Measurements from ENCODE around the gene KIF9.
"Not testable (repeated sequence)": the region's sequence is repeated elsewhere in the genome, so short reads cannot be mapped to it uniquely, and the experiment has no call there.

Gene KIF9

GRCh38 chr3:47250309-47251060 lies 32.1 kb downstream of the KIF9 start:
- peak in 1 of 2 experiments; percentile 10 for DNase-seq

- DNase-seq = no peak
These were observed 35.2 kb downstream of the KIF9 start for GRCh38 chr3:47247131-47248064.

- DNase-seq = no peak
These were observed 37.3 kb downstream of the KIF9 start for GRCh38 chr3:47245271-47245670.

- DNase-seq = no peak
These were observed 38.0 kb downstream of the KIF9 start for GRCh38 chr3:47244531-47245100.

GRCh38 chr3:47243419-47244147 lies 39.0 kb downstream of the KIF9 start:
- no peak for DNase-seq

GRCh38 chr3:47239929-47240328 lies 42.7 kb downstream of the KIF9 start:
- DNase-seq = no peak

- no peak for DNase-seq
These were observed 44.6 kb downstream of the KIF9 start for GRCh38 chr3:47238017-47238416.

GRCh38 chr3:47228088-47228487 lies 54.5 kb downstream of the KIF9 start:
- no peak for DNase-seq

GRCh38 chr3:47227678-47228077 lies 54.9 kb downstream of the KIF9 start:
- no peak for DNase-seq

- no peak for DNase-seq
These were observed 57.2 kb downstream of the KIF9 start for GRCh38 chr3:47225310-47225906.

GRCh38 chr3:47223755-47224154 lies 58.8 kb downstream of the KIF9 start:
- DNase-seq = no peak

- no peak for DNase-seq
These were observed 60.8 kb downstream of the KIF9 start for GRCh38 chr3:47221798-47222197.

GRCh38 chr3:47210863-47211405 lies 71.7 kb downstream of the KIF9 start:
- no peak for DNase-seq

- DNase-seq = not testable (repeated sequence)
These were observed 76.6 kb downstream of the KIF9 start for GRCh38 chr3:47206022-47206421.

- DNase-seq = no peak
These were observed 77.7 kb downstream of the KIF9 start for GRCh38 chr3:47204875-47205274.

- no peak for DNase-seq
These were observed 80.1 kb downstream of the KIF9 start for GRCh38 chr3:47202542-47202941.

- no peak for DNase-seq
These were observed 85.3 kb downstream of the KIF9 start for GRCh38 chr3:47197287-47197686.

GRCh38 chr3:47194994-47195393 lies 87.6 kb downstream of the KIF9 start:
- DNase-seq = no peak

GRCh38 chr3:47193871-47194859 lies 88.4 kb downstream of the KIF9 start:
- no peak for DNase-seq

GRCh38 chr3:47186285-47186684 lies 96.3 kb downstream of the KIF9 start:
- DNase-seq = no peak

GRCh38 chr3:47181685-47182084 lies 100.9 kb downstream of the KIF9 start:
- not testable (repeated sequence) for DNase-seq
